Fibroblast of skin of left biceps (primary cell): Measurements from ENCODE around the gene CFAP410.
"Not testable (repeated sequence)": the region's sequence is repeated elsewhere in the genome, so short reads cannot be mapped to it uniquely, and the experiment has no call there.

Experiments
- DNase-seq, 2 experiments: peaks; one replicate each; pipeline ENCODE4 v3.0.0-alpha.2; 2013; ENCODE audit warnings: low read depth in 2 of 2

Gene CFAP410

GRCh38 chr21:44368711-44369446 is 29.7 kb upstream of the CFAP410 start:
- DNase-seq = no peak

GRCh38 chr21:44366586-44367211 is 27.5 kb upstream of the CFAP410 start:
- no peak for DNase-seq

- DNase-seq = no peak
Measured at GRCh38 chr21:44365967-44366585, 26.9 kb upstream of the CFAP410 start.

GRCh38 chr21:44365251-44365966 is 26.2 kb upstream of the CFAP410 start:
- no peak for DNase-seq

GRCh38 chr21:44364151-44365053 is 25.2 kb upstream of the CFAP410 start:
- no peak for DNase-seq

GRCh38 chr21:44363278-44363677 is 24.1 kb upstream of the CFAP410 start:
- DNase-seq = no peak

- not testable (repeated sequence) for DNase-seq
Measured at GRCh38 chr21:44361903-44362302, 22.7 kb upstream of the CFAP410 start.

GRCh38 chr21:44360159-44360558 is 21.0 kb upstream of the CFAP410 start:
- no peak for DNase-seq

GRCh38 chr21:44359396-44359795 is 20.2 kb upstream of the CFAP410 start:
- DNase-seq = no peak

GRCh38 chr21:44357064-44357837 is 18.1 kb upstream of the CFAP410 start:
- no peak for DNase-seq

GRCh38 chr21:44356636-44357035 is 17.4 kb upstream of the CFAP410 start:
- no peak for DNase-seq

- DNase-seq = no peak
Measured at GRCh38 chr21:44356160-44356559, 17.0 kb upstream of the CFAP410 start.

- DNase-seq = no peak
Measured at GRCh38 chr21:44354775-44355771, 15.9 kb upstream of the CFAP410 start.

- DNase-seq = no peak
Measured at GRCh38 chr21:44354001-44354405, 14.8 kb upstream of the CFAP410 start.

- no peak for DNase-seq
Measured at GRCh38 chr21:44353191-44353970, 14.2 kb upstream of the CFAP410 start, which contains the start of gene TRPM2. TSS of gene TRPM2 (plus strand) at chr21:44353621. CDS start at chr21:44353701, 80 bp downstream.

GRCh38 chr21:44352253-44352860 is 13.2 kb upstream of the CFAP410 start:
- no peak for DNase-seq

GRCh38 chr21:44351535-44352252 is 12.5 kb upstream of the CFAP410 start:
- no peak for DNase-seq
